ENCODE results near the gene LMOD2. TPM values are rescaled to one million over a fixed set of nuclear protein-coding genes. Genes with fewer than 3 reads are reported as not detected.

The LMOD2 gene
- polyA plus RNA-seq, 1 experiment, result not detected

GRCh38 chr7:123615344-123615743 is 40.3 kb upstream of the LMOD2 start:
- ChIA-PET POLR2A (interaction anchor here (0.6 kb wide), 1 partner anchor 34 kb away, joined by 3 read pairs; no protein-coding TSS in a partner anchor), CTCF (interaction anchor here (5.7 kb wide), 1 partner anchor 9 kb away, joined by 20 read pairs; no protein-coding TSS in a partner anchor)

DNA sequence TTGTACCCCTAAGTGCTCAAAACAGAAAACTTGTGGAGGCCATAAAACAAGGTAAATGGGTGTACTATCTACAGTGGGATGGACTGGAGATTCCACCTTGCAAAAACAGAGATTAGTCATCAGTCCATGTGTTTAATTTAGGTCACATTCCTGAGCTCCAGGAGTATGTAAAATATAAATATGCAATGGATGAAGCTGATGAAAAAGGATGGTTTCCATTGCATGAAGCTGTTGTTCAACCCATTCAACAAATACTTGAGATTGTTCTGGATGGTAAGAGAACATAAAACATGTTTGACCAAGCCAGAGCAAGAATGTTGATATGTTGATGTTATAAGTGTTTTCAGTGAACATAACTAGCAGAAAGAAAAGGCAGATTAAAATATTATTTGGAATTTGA is 39.4 kb upstream of the LMOD2 start:
- Histone ChIP-seq H3K27me3 (ENCODE audit: control insufficient read depth, insufficient read depth, low read length) (no peaks in the 10 kb centered on the region), H3K36me3 (ENCODE audit: control insufficient read depth, insufficient read depth, low read length) (no peaks in the 10 kb centered on the region), H3K4me3 (ENCODE audit: low read depth, low read length) (no peak overlapping the region)
- DNase-seq (ENCODE audit: low read depth), result peak; percentile 3
- POLR2A ChIA-PET, result no interaction called here
- CTCF ChIA-PET, result no interaction called here
- TF ChIP-seq CTCF (IDR thresholded peaks at IDR 0.05; ENCODE audit: insufficient read depth, low read depth, low read length), result no peak

More at GRCh38 chr7:123615344-123615743, 40.3 kb upstream of the LMOD2 start:
- H3K36me3 ChIP-seq (ENCODE audit: control insufficient read depth, insufficient read depth, low read length), result no peaks in the 10 kb centered on the region
- peak; percentile 54 for DNase-seq (ENCODE audit: low read depth)
- H3K27me3 ChIP-seq (ENCODE audit: control insufficient read depth, insufficient read depth, low read length), result no peaks in the 10 kb centered on the region
- no peak for TF ChIP-seq CTCF (IDR thresholded peaks at IDR 0.05; ENCODE audit: insufficient read depth, low read depth, low read length)
- no peak overlapping the region for H3K4me3 ChIP-seq (ENCODE audit: low read depth, low read length)

DNA sequence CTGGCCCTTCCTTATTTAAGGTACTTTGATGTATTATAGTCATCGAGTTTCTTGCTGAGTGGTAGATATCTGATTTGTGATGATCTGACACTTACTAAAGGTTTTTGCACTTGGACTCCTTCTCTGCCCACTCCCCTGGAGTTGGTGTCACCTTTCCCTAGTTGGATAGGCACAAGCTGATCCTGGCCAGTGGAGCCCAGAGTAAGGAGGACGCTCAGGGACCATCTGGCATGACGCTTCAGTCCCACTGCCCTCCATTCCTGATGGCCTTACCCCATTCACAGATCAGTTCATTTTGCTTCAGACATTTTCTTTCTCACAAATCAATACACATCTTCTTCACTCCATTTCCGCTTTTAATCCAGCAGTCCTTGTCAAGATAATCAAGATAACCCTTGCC is 34.0 kb upstream of the LMOD2 start:
- Histone ChIP-seq H3K27me3 (ENCODE audit: control insufficient read depth, insufficient read depth, low read length) (no peaks in the 10 kb centered on the region), H3K36me3 (ENCODE audit: control insufficient read depth, insufficient read depth, low read length) (no peaks in the 10 kb centered on the region), H3K4me3 (ENCODE audit: low read depth, low read length) (no peak overlapping the region)
- POLR2A ChIA-PET, result no interaction called here
- no peak for TF ChIP-seq CTCF (IDR thresholded peaks at IDR 0.05; ENCODE audit: insufficient read depth, low read depth, low read length)
- CTCF ChIA-PET, result interaction anchor here (0.6 to 2.5 kb wide), 3 partner anchors 41 to 1124 kb away, joined by 3 to 8 read pairs (median 4); no protein-coding TSS in a partner anchor
- no peak for DNase-seq (ENCODE audit: low read depth)

GRCh38 chr7:123622660-123623386 is 32.8 kb upstream of the LMOD2 start:
- Histone ChIP-seq H3K27me3 (ENCODE audit: control insufficient read depth, insufficient read depth, low read length) (no peaks in the 10 kb centered on the region), H3K4me3 (ENCODE audit: low read depth, low read length) (no peak overlapping the region), H3K36me3 (ENCODE audit: control insufficient read depth, insufficient read depth, low read length) (no peaks in the 10 kb centered on the region)
- no peak for DNase-seq (ENCODE audit: low read depth)
- no peak for TF ChIP-seq CTCF (IDR thresholded peaks at IDR 0.05; ENCODE audit: insufficient read depth, low read depth, low read length)
- ChIA-PET POLR2A (no interaction called here), CTCF (interaction anchor here (0.7 to 2.5 kb wide), 3 partner anchors 20 to 129 kb away, joined by 3 to 8 read pairs (median 3); no protein-coding TSS in a partner anchor)

DNA sequence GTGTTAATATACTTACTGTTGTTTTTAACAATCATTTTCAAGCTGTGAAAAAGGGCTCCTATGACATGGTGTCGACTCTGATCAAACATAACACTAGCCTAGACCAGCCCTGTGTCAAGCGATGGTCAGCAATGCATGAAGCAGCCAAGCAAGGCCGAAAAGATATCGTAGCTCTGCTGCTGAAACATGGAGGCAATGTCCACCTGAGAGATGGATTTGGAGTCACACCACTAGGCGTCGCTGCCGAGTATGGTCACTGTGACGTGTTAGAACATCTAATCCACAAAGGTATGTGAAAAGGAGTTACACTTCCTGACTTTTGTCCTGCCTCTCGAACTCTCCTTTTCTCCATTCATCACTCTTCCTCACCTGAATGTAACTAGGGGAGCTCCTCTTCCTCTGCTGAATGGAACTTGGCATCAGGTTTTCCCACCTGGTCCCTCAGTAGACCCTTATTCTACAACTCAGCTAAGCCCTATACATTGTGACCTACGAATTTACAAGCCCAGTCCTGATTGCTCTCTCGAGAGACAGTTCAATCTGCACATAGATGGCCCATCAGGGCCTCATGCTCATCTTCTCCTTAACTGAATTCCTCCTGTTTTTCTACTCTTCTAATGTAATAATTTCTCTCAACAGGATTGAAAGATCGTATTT is 31.0 kb upstream of the LMOD2 start:
- no peaks in the 10 kb centered on the region for H3K27me3 ChIP-seq (ENCODE audit: control insufficient read depth, insufficient read depth, low read length)
- no peak for DNase-seq (ENCODE audit: low read depth)
- H3K4me3 ChIP-seq (ENCODE audit: low read depth, low read length), result no peak overlapping the region
- ChIA-PET POLR2A (no interaction called here), CTCF (interaction anchor here (0.8 to 2.5 kb wide), 6 partner anchors 12 to 67 kb away, joined by 3 to 20 read pairs (median 4); partner anchors contain the start of genes ASB15 and NDUFA5)
- no peaks in the 10 kb centered on the region for H3K36me3 ChIP-seq (ENCODE audit: control insufficient read depth, insufficient read depth, low read length)
- TF ChIP-seq CTCF (IDR thresholded peaks at IDR 0.05; ENCODE audit: insufficient read depth, low read depth, low read length), result peak; percentile 52

All from BJ (cell line).